ENCODE results near the gene FCER1G. TPM values are rescaled to one million over a fixed set of nuclear protein-coding genes. Genes with fewer than 3 reads are reported as not detected.

Gene FCER1G
- total RNA-seq, 1 donor from 2014 or later = 1.5 TPM

- Mint-ChIP-seq H3K36me3 (ENCODE audit: insufficient read depth) (no peaks in the 10 kb centered on the region), H3K4me1 (ENCODE audit: low read depth) (no peaks in the 10 kb centered on the region), H3K9me3 (ENCODE audit: low read depth) (no peaks in the 10 kb centered on the region), H3K27me3 (no peaks in the 10 kb centered on the region), H3K27ac (no peak overlapping the region), H3K4me3 (ENCODE audit: low read depth) (no peak overlapping the region)
- DNase-seq (ENCODE audit: low spot score, unreplicated experiment) = no peak
- no peak for TF ChIP-seq CTCF (IDR thresholded peaks at IDR 0.05; ENCODE audit: unreplicated experiment)
Observed at GRCh38 chr1:161233102-161233501, 18.0 kb downstream of the FCER1G start.

- no peak for TF ChIP-seq CTCF (IDR thresholded peaks at IDR 0.05; ENCODE audit: unreplicated experiment)
- Mint-ChIP-seq H3K27ac (no peak overlapping the region), H3K4me3 (ENCODE audit: low read depth) (no peak overlapping the region), H3K27me3 (no peaks in the 10 kb centered on the region), H3K4me1 (ENCODE audit: low read depth) (no peaks in the 10 kb centered on the region), H3K9me3 (ENCODE audit: low read depth) (no peaks in the 10 kb centered on the region), H3K36me3 (ENCODE audit: insufficient read depth) (no peaks in the 10 kb centered on the region)
- no peak for DNase-seq (ENCODE audit: low spot score, unreplicated experiment)
Observed at GRCh38 chr1:161235957-161236775, 21.1 kb downstream of the FCER1G start.

GRCh38 chr1:161238039-161238473 is 23.0 kb downstream of the FCER1G start, which contains the start of gene NR1I3:
Gene NR1I3 (minus strand): TSS chr1:161238203. CDS start chr1:161236565, 1,638 bp downstream.
- H3K9me3 Mint-ChIP-seq (ENCODE audit: low read depth) = no peaks in the 10 kb centered on the region
- H3K27ac Mint-ChIP-seq = peak within 1 kb of the TSS; percentile 10
- H3K27me3 Mint-ChIP-seq = no peaks in the 10 kb centered on the region
- peaks cover 2% of the 10 kb centered on the region for H3K4me1 Mint-ChIP-seq (ENCODE audit: low read depth)
- DNase-seq (ENCODE audit: low spot score, unreplicated experiment) = no peak
- no peak within 1 kb of the TSS for H3K4me3 Mint-ChIP-seq (ENCODE audit: low read depth)
- TF ChIP-seq CTCF (IDR thresholded peaks at IDR 0.05; ENCODE audit: unreplicated experiment) = no peak
- H3K36me3 Mint-ChIP-seq (ENCODE audit: insufficient read depth) = no peaks in the 10 kb centered on the region

- Mint-ChIP-seq H3K27ac (no peak overlapping the region), H3K4me1 (ENCODE audit: low read depth) (peaks cover 5% of the 10 kb centered on the region), H3K27me3 (no peaks in the 10 kb centered on the region), H3K4me3 (ENCODE audit: low read depth) (no peak overlapping the region), H3K9me3 (ENCODE audit: low read depth) (no peaks in the 10 kb centered on the region), H3K36me3 (ENCODE audit: insufficient read depth) (no peaks in the 10 kb centered on the region)
- DNase-seq (ENCODE audit: low spot score, unreplicated experiment) = no peak
- no peak for TF ChIP-seq CTCF (IDR thresholded peaks at IDR 0.05; ENCODE audit: unreplicated experiment)
Observed at GRCh38 chr1:161241682-161242081, 26.6 kb downstream of the FCER1G start.

GRCh38 chr1:161242313-161242712 is 27.2 kb downstream of the FCER1G start:
- Mint-ChIP-seq H3K27me3 (no peaks in the 10 kb centered on the region), H3K4me1 (ENCODE audit: low read depth) (peaks cover 5% of the 10 kb centered on the region), H3K9me3 (ENCODE audit: low read depth) (no peaks in the 10 kb centered on the region), H3K27ac (no peak overlapping the region), H3K36me3 (ENCODE audit: insufficient read depth) (no peaks in the 10 kb centered on the region), H3K4me3 (ENCODE audit: low read depth) (no peak overlapping the region)
- TF ChIP-seq CTCF (IDR thresholded peaks at IDR 0.05; ENCODE audit: unreplicated experiment) = no peak
- DNase-seq (ENCODE audit: low spot score, unreplicated experiment) = no peak

All from progenitor cell of endocrine pancreas (in vitro differentiated cells).